Nucleus accumbens (tissue), 56 donors: ENCODE data around the gene UGT1A7.
A peak's percentile ranks its signal among the peaks of the same experiment; 100 is the strongest.

ENCODE experiments used
- DNase-seq, 56 donors: peaks; one replicate each; lab custom pipeline; 2025; lab: John Stamatoyannopoulos, UW

The UGT1A7 gene

DNA sequence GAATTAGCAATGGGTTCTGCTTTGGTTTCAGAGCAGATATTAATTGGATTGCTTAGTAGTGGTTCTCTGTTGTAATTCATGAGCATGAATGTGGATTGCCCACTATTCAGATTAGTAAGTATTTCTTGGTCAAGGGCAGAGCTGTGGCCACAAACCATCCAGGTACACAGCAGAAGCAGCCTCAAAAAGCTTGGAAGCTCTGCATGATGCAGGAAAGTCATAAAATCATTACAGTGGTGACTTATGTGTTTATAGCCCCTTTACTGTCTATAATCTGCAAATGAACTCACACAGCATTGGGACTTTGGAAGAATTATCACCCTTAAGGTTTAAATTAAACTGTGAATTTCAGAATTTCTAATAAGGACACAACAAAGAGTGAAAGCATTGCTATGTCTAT lies 76.4 kb downstream of the UGT1A7 start:
- DNase-seq = no peak

DNA sequence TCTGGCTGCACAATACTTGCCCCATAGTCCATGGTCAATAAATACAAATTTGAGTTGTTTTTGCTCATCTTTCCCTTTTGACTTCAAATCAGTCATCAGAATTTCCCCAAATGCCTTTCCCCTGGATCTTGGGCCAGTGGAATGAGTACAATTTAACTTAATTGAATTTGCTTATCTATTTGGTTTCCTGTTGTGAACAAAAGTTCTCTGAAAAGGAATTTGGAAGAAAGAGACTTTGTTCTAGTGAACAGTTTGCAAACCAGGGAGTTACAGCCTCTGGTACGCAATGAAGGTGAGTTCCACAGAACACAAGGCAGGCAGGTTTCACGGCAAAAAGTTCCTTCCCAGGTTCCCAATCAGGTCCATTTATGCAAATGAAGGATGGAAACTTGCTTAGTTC lies 77.1 kb downstream of the UGT1A7 start:
- no peak for DNase-seq

DNA sequence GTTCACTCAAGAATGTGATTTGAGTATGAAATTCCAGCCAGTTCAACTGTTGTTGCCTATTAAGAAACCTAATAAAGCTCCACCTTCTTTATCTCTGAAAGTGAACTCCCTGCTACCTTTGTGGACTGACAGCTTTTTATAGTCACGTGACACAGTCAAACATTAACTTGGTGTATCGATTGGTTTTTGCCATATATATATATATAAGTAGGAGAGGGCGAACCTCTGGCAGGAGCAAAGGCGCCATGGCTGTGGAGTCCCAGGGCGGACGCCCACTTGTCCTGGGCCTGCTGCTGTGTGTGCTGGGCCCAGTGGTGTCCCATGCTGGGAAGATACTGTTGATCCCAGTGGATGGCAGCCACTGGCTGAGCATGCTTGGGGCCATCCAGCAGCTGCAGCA lies 78.3 kb downstream of the UGT1A7 start, which contains the start of gene UGT1A1:
Gene UGT1A1 (plus strand): TSS at position 228 of the 400 bp plus-strand sequence. CDS start 18 bp downstream, at position 246.
- DNase-seq = no peak

- no peak for DNase-seq
These were observed 79.5 kb downstream of the UGT1A7 start for GRCh38 chr2:233761040-233761769.

DNA sequence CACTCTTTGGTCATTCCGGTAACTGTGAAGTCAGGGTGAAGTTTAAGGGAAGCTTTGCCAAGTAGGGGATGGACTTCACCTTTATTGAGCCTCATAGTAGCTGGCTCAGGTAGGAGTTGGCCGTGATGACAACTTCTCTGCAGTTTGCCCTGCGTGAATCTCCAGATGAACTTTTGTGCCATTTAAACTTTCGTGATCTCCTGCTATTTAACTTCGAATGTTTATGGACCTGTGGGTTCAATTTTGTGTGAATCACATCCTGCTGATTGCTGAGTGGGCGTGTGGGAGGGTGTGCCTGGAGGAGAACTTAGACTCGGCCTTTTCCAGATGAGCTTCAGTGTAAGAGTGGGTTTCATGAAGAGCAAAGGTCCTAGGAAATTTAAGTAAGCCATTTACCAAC lies 82.6 kb downstream of the UGT1A7 start:
- no peak for DNase-seq

DNA sequence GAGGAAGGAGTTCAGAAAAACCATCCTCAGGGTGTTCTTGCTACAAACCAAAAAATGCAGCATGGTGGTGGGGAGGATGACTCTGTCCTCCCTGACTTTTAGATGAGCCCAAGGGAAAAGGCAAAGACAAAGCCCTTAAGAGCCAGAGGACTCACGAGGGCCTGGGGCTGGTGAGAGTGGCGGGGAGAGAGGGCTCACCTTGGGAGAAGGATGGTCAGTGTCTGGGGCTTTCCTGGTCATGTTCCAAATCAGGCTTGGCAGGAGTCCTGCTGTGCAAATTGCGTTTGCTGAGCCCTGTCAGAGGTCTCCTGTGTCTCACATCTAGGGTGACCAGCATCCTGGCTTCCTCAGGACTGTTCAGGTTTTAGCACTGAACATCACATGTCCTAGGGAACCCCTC lies 83.1 kb downstream of the UGT1A7 start:
- DNase-seq = no peak

- no peak for DNase-seq
These were observed 84.7 kb downstream of the UGT1A7 start for GRCh38 chr2:233766416-233766815.

DNA sequence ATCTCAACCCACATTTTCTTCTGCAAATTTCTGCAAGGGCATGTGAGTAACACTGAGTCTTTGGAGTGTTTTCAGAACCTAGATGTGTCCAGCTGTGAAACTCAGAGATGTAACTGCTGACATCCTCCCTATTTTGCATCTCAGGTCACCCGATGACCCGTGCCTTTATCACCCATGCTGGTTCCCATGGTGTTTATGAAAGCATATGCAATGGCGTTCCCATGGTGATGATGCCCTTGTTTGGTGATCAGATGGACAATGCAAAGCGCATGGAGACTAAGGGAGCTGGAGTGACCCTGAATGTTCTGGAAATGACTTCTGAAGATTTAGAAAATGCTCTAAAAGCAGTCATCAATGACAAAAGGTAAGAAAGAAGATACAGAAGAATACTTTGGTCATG lies 86.4 kb downstream of the UGT1A7 start:
- no peak for DNase-seq

GRCh38 chr2:233769260-233769659 lies 87.6 kb downstream of the UGT1A7 start:
- DNase-seq = no peak

- DNase-seq = no peak
These were observed 90.5 kb downstream of the UGT1A7 start for GRCh38 chr2:233772153-233772552.

GRCh38 chr2:233772583-233772982 lies 90.9 kb downstream of the UGT1A7 start:
- no peak for DNase-seq

- no peak for DNase-seq
These were observed 92.2 kb downstream of the UGT1A7 start for GRCh38 chr2:233773854-233774253.

DNA sequence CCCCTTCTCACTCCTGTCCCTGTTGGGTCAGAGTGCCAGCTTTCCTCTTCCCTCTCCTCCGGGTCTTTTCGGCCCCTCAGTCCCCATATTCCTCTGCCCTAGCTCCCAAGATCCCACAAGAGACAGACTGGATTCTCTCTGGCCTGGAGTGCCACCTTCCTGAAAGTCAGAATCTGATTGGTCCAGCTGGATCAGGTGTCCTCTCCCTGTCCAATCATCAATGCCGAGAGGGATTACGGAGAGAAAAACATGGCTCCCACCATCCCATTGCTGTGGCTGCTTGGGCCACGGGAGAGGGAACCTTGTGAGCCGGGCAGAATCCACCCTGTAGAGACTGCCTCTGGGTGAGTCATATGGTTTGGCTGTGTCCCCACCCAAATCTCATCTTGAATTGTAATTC lies 93.7 kb downstream of the UGT1A7 start:
- no peak for DNase-seq

DNA sequence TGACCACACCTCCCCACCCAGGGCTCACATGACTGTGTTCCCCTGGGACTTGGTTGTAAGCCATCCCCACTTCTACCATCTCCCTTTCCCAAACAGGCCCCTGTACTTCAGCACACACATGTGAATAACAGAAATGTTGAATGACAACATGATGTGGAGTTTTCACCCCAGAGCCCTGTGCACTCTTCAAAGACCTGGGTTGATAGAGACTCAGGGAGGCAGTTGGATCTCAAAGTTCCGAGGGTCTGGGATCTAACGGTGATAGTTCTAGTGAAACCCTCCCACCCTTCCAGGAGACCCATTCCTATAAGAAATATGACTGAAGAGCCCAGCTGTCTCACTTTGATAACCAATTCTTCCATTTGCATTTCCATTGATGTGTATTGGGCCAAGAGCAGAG lies 96.3 kb downstream of the UGT1A7 start, which contains the start of gene MROH2A:
Gene MROH2A (plus strand): TSS at position 301 of the 400 bp plus-strand sequence. CDS start 1,029 bp downstream, outside the sequence.
- DNase-seq = no peak

DNA sequence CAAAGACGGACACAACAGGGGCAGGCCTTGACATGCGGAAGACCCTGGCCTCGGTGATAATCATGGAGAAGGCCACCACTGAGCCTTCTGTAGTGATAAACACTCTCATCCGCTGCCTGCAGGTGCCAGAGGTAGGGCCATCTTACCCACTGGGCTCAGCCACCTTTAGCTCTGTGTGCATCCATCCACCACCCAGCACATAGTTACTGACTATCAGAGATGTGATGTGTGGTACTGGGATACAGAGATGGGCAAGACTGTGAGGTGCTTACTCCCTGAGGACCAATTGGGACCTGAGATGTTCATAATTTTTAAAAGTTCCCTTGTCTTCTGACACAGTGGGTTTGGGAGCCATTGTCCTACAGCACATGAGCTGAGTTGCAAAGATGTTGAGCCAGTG lies 98.0 kb downstream of the UGT1A7 start:
- DNase-seq = no peak

DNA sequence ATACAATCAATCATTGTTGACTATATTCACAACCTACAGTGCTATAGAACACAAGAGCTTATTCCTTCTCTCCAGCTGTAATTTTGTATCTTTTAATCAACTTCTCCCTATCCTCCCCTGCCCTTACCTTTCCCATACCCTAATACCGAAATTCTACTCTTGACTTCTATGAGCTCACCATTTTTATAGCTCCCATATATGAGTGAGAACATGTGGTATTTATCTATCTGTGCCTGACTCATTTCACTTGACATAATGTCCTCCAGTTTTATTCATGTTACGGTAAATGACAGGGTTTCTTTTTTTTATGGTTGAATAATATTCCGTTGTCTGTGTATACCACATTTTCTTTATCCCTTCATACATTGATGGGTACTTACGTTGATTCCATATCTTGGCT lies 99.1 kb downstream of the UGT1A7 start:
- no peak for DNase-seq

GRCh38 chr2:233789554-233789953 lies 107.9 kb downstream of the UGT1A7 start:
- DNase-seq = no peak

DNA sequence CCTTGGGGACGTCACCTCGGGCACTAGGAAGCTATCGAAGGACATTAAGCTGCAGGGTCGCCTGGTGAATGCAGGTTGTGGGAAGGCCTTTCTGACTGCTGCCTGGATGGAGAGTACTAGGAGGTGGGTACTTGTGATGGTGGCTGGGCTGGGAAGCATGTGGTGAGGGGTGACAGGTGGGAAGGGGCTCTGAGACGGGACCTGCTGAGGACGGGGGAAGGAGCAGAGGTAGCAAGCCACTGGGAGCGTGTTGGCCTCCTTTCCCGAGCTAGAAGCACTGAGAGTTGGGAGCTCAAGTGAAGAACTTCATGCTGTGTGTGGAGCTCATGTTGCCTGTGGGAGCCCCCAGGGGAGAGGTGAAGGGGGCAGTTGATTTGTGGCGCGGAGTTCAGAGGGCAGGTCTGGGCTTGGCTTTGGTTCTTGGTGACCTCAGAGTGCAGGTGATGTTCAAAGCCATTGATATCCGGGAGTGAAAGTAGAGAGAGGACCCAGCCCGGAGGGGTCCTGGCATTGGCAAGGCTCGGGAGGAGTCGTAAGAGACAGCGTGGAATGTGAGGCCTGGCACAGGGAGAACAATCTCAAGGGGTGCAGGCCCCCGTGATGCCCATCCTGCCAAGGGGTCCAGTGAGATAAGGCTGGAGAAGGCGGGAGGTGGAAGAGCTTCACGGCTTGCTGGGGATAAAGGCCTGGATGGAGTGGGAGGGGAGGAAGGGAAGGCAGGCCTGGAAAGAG lies 109.6 kb downstream of the UGT1A7 start:
- DNase-seq = no peak

DNA sequence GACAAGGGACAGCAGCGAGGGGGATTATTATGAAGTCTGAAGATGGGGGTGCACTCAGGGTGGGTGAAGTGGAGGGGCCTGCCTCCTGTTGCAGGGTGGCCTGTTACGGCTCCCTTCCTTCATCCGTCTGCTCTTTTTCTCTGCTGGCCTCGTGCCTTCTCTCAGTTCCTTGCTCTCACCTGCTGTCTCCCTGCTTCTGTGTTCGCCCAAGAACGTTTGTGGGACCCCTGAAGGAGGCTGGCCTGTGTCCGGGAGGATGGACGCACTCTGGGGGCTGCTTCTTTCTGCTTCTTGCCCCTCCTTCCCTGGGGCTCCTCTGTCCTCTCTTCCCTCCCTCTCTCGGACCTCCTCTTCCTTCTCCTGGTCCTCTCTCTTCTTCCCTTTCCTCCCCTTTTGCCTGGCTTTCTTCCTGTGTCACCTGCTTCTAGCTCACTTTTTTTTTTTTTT lies 110.2 kb downstream of the UGT1A7 start:
- no peak for DNase-seq

DNA sequence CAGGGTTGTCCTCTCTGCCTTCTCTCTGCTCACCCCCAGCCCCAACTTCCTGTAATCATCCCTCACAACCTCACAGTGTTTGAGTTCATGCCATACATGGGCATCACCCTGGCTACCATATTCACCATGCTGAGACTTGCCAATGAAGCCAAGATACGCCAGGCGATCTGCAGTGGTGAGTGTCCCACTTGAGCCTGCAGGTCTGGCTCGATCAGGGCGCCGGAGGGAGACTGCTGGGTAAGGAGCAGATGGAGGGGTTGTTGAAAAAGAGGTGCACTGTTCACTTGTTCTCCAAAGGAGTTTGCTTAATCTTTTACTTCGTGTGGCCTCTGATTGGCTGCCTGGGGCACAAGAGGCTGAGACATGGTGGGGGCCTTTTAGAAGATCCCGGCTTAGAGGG lies 111.0 kb downstream of the UGT1A7 start:
- no peak for DNase-seq

- peak in 11 of 56 donors; percentile 4 to 54 (median 18) for DNase-seq
These were observed 111.9 kb downstream of the UGT1A7 start for GRCh38 chr2:233793465-233794127.
